SHP77 (cell line): ENCODE data around the gene BRWD1.
"Not testable (repeated sequence)": the region's sequence is repeated elsewhere in the genome, so short reads cannot be mapped to it uniquely, and the experiment has no call there.

Source experiments
- DNase-seq, 2 experiments: peaks; one replicate each; lab custom pipeline; 2025; lab: John Stamatoyannopoulos, UW

Gene BRWD1

GRCh38 chr21:39169906-39170305, 143.5 kb downstream of the BRWD1 start:
- DNase-seq, result no peak

- no peak for DNase-seq
Observed at GRCh38 chr21:39168800-39169199, 144.6 kb downstream of the BRWD1 start.

- DNase-seq, result no peak
Observed at GRCh38 chr21:39164523-39164922, 148.9 kb downstream of the BRWD1 start.

- DNase-seq, result no peak
Observed at GRCh38 chr21:39161064-39161463, 152.4 kb downstream of the BRWD1 start.

GRCh38 chr21:39159342-39160063, 153.9 kb downstream of the BRWD1 start:
- no peak for DNase-seq

GRCh38 chr21:39157241-39157640, 156.2 kb downstream of the BRWD1 start:
- DNase-seq, result not testable (repeated sequence)

- no peak for DNase-seq
Observed at GRCh38 chr21:39156024-39156423, 157.4 kb downstream of the BRWD1 start.

GRCh38 chr21:39155578-39155977, 157.9 kb downstream of the BRWD1 start:
- no peak for DNase-seq

GRCh38 chr21:39153842-39154241, 159.6 kb downstream of the BRWD1 start:
- DNase-seq, result no peak

GRCh38 chr21:39153373-39153772, 160.1 kb downstream of the BRWD1 start:
- DNase-seq, result peak in 1 of 2 experiments; percentile 3

- DNase-seq, result no peak
Observed at GRCh38 chr21:39152271-39152670, 161.2 kb downstream of the BRWD1 start.

GRCh38 chr21:39150877-39151276, 162.6 kb downstream of the BRWD1 start:
- DNase-seq, result no peak

GRCh38 chr21:39150316-39150715, 163.1 kb downstream of the BRWD1 start:
- no peak for DNase-seq

GRCh38 chr21:39149882-39150281, 163.6 kb downstream of the BRWD1 start:
- DNase-seq, result no peak

- DNase-seq, result no peak
Observed at GRCh38 chr21:39148975-39149374, 164.5 kb downstream of the BRWD1 start.

GRCh38 chr21:39144191-39144590, 169.2 kb downstream of the BRWD1 start:
- DNase-seq, result no peak

GRCh38 chr21:39142972-39143371, 170.5 kb downstream of the BRWD1 start:
- no peak for DNase-seq

GRCh38 chr21:39141502-39141901, 171.9 kb downstream of the BRWD1 start:
- peak; percentile 67 to 72 for DNase-seq

- DNase-seq, result peak in 1 of 2 experiments; percentile 41
Observed at GRCh38 chr21:39137248-39138178, 175.9 kb downstream of the BRWD1 start.

GRCh38 chr21:39136711-39137110, 176.7 kb downstream of the BRWD1 start:
- DNase-seq, result no peak

GRCh38 chr21:39136138-39136537, 177.3 kb downstream of the BRWD1 start:
- peak; percentile 62 to 79 for DNase-seq

- no peak for DNase-seq
Observed at GRCh38 chr21:39134288-39134810, 179.1 kb downstream of the BRWD1 start.
